ENCODE data around the gene ZSWIM5.

The ZSWIM5 gene

GRCh38 chr1:45033356-45033755 is 173.0 kb downstream of the ZSWIM5 start:
- no peak for TF ChIP-seq CTCF (IDR thresholded peaks at IDR 0.05; ENCODE audit: borderline replicate concordance, insufficient read depth, low read depth, low read length)

GRCh38 chr1:45032837-45033236 is 173.6 kb downstream of the ZSWIM5 start:
- TF ChIP-seq CTCF (IDR thresholded peaks at IDR 0.05; ENCODE audit: borderline replicate concordance, insufficient read depth, low read depth, low read length): no peak

More at GRCh38 chr1:45033356-45033755, 173.0 kb downstream of the ZSWIM5 start:
- H3K4me3 ChIP-seq (ENCODE audit: low read depth, low read length): no peak overlapping the region

GRCh38 chr1:45026446-45026845 is 180.0 kb downstream of the ZSWIM5 start:
- TF ChIP-seq CTCF (IDR thresholded peaks at IDR 0.05; ENCODE audit: borderline replicate concordance, insufficient read depth, low read depth, low read length): no peak
- H3K4me3 ChIP-seq (ENCODE audit: low read depth, low read length): no peak overlapping the region

More at GRCh38 chr1:45032837-45033236, 173.6 kb downstream of the ZSWIM5 start:
- no peak overlapping the region for H3K4me3 ChIP-seq (ENCODE audit: low read depth, low read length)

- TF ChIP-seq CTCF (IDR thresholded peaks at IDR 0.05; ENCODE audit: borderline replicate concordance, insufficient read depth, low read depth, low read length): no peak
- H3K4me3 ChIP-seq (ENCODE audit: low read depth, low read length): no peak overlapping the region
Measured at GRCh38 chr1:45023663-45024062, 182.7 kb downstream of the ZSWIM5 start.

GRCh38 chr1:45018599-45019230 is 187.7 kb downstream of the ZSWIM5 start:
- no peak overlapping the region for H3K4me3 ChIP-seq (ENCODE audit: low read depth, low read length)
- TF ChIP-seq CTCF (IDR thresholded peaks at IDR 0.05; ENCODE audit: borderline replicate concordance, insufficient read depth, low read depth, low read length): peak; percentile 89

- TF ChIP-seq CTCF (IDR thresholded peaks at IDR 0.05; ENCODE audit: borderline replicate concordance, insufficient read depth, low read depth, low read length): no peak
- no peak overlapping the region for H3K4me3 ChIP-seq (ENCODE audit: low read depth, low read length)
Measured at GRCh38 chr1:45016767-45017166, 189.6 kb downstream of the ZSWIM5 start.

- no peak for TF ChIP-seq CTCF (IDR thresholded peaks at IDR 0.05; ENCODE audit: borderline replicate concordance, insufficient read depth, low read depth, low read length)
- no peak overlapping the region for H3K4me3 ChIP-seq (ENCODE audit: low read depth, low read length)
Measured at GRCh38 chr1:45016090-45016697, 190.2 kb downstream of the ZSWIM5 start.

Data from GM12875 (cell line).